K562 (cell line): ENCODE results near the gene SEMA6B. TPM values are rescaled to one million over a fixed set of nuclear protein-coding genes. Genes with fewer than 3 reads are reported as not detected.

Experiments used
- ATAC-seq: fragments of 200-7000 bp; cut with Tn5 transposase; 3 replicates; pipeline ENCODE4 v1.9.1; 2020; ENCODE audit warnings: moderate library complexity
- BruUV-seq: library from RNA; stranded (reverse); fragments of 400-500 nt; replicated peaks from 2 replicates; lab custom pipeline; 2021; lab: Mats Ljungman, UMichigan
- CTCF ChIA-PET: fragments of 300-600 bp; formaldehyde crosslinking; extraction: SDS; loops from one replicate; lab custom pipeline; 2021; ENCODE audit warnings: low intra/inter-chr PET ratio; lab: Yijun Ruan, JAX
- POLR2A ChIA-PET: fragments of 300-600, 350-650 bp; sonication (Branson Sonifier 250); formaldehyde crosslinking; extraction: SDS; loops from one replicate; lab custom pipeline; 2021; ENCODE audit warnings: antibody characterized with exemption, inconsistent platforms; lab: Yijun Ruan, JAX
- DNase-seq, 4 experiments: peaks; one replicate each; pipeline versions ENCODE4 v3.0.0 to v3.0.0-alpha.2; 2011 to 2018; ENCODE audit warnings: low spot score in 3 of 4, mixed read lengths in 3 of 4; ENCODE audit errors: extremely low read depth in 1 of 4
- FAIRE-seq: peaks from 2 replicates; lab custom pipeline; 2011; peaks lifted over from hg19 to GRCh38; lab: Jason Lieb, UNC
- H2AFZ ChIP-seq: 2 replicates; pipeline ENCODE4 v1.6.0; 2011; ENCODE audit warnings: low read depth, low read length, control low read depth, inconsistent platforms
- H3K27ac ChIP-seq: fragments of 200-600 bp; 3 replicates; pipeline ENCODE4 v1.8.0; 2011; ENCODE audit warnings: low read depth, mild to moderate bottlenecking, control low read depth, inconsistent platforms, low read length, moderate library complexity, mixed read lengths; ENCODE audit errors: extremely low read depth
- H3K27me3 ChIP-seq, 2 experiments: fragments of 300-600 bp in 1 of 2; 2 replicates in 1 of 2; 3 replicates in 1 of 2; pipeline versions ENCODE4 v1.6.0 to v1.8.0; 2011; ENCODE audit warnings: inconsistent platforms in 2 of 2, low read length in 2 of 2, mild to moderate bottlenecking in 1 of 2, mixed read lengths in 1 of 2, moderate library complexity in 1 of 2; ENCODE audit not compliant: control insufficient read depth in 2 of 2, insufficient read depth in 2 of 2
- H3K36me3 ChIP-seq: fragments of 300-600 bp; 3 replicates; pipeline ENCODE4 v1.8.0; 2011; ENCODE audit warnings: mild to moderate bottlenecking, low read length, inconsistent platforms; ENCODE audit not compliant: control insufficient read depth, insufficient read depth
- H3K4me1 ChIP-seq, 2 experiments: fragments of 200-600 bp in 1 of 2; replicated peaks in 1 of 2; 2 replicates in 1 of 2; 3 replicates in 1 of 2; pipeline versions ENCODE4 v1.5.1 to v1.8.0; 2011; ENCODE audit warnings: inconsistent platforms in 2 of 2, low read length in 2 of 2, mild to moderate bottlenecking in 1 of 2, mixed read lengths in 1 of 2, moderate library complexity in 1 of 2; ENCODE audit not compliant: control insufficient read depth in 2 of 2, insufficient read depth in 2 of 2
- H3K4me2 ChIP-seq: 2 replicates; pipeline ENCODE4 v1.6.1; 2011; ENCODE audit warnings: low read length, control low read depth, inconsistent platforms, mixed read lengths; ENCODE audit not compliant: insufficient read depth
- H3K4me3 ChIP-seq: fragments of 200-600 bp; sonication (generic), shearing (Covaris generic); 2 replicates; pipeline ENCODE4 v1.5.1; 2016; ENCODE audit warnings: control low read depth, inconsistent platforms
- H3K79me2 ChIP-seq: fragments of 200-600 bp; 3 replicates; pipeline ENCODE4 v1.8.0; 2011; ENCODE audit warnings: low read length, inconsistent platforms; ENCODE audit not compliant: control insufficient read depth, insufficient read depth
- H3K9ac ChIP-seq, 2 experiments: 2 replicates each; pipeline versions ENCODE4 v1.6.0 to v1.6.1; 2011; ENCODE audit warnings: low read depth in 2 of 2, low read length in 2 of 2, control low read depth in 1 of 2, inconsistent platforms in 1 of 2, mild to moderate bottlenecking in 1 of 2, mixed read lengths in 1 of 2; ENCODE audit not compliant: insufficient read depth in 1 of 2
- H3K9me1 ChIP-seq: one replicate; pipeline ENCODE4 v1.6.0; 2011; ENCODE audit warnings: inconsistent platforms, mild to moderate bottlenecking, low read length, moderate library complexity; ENCODE audit not compliant: control insufficient read depth, insufficient read depth
- H3K9me3 ChIP-seq: replicated peaks from 2 replicates; pipeline ENCODE4 v1.5.1; 2011; ENCODE audit warnings: low read depth, low read length, inconsistent platforms; ENCODE audit not compliant: control insufficient read depth, insufficient read depth
- H4K20me1 ChIP-seq: replicated peaks from 2 replicates; pipeline ENCODE4 v1.6.1; 2011; ENCODE audit warnings: low read length, inconsistent platforms, mixed read lengths; ENCODE audit not compliant: control insufficient read depth, insufficient read depth
- NCOA6 ChIP-seq: fragments of 450-650 bp; IDR thresholded peaks from 2 replicates; pipeline ENCODE4 v1.6.1; 2017; ENCODE audit warnings: mild to moderate bottlenecking
- PHF20 ChIP-seq: fragments of 450-650 bp; IDR thresholded peaks from 2 replicates; pipeline ENCODE4 v1.6.1; 2018; ENCODE audit not compliant: partially characterized antibody
- PPARD ChIP-seq: fragments of 250-450 bp; sonication (Bioruptor Pico); IDR thresholded peaks from 2 replicates; pipeline ENCODE4 v1.8.0; 2022; ENCODE audit warnings: inconsistent platforms, mild to moderate bottlenecking, moderate library complexity
- STAT5A ChIP-seq: IDR thresholded peaks from 2 replicates; pipeline ENCODE4 v1.6.1; 2012; ENCODE audit warnings: low read length, inconsistent platforms, borderline replicate concordance
- TARDBP ChIP-seq: fragments of 450-650 bp; IDR thresholded peaks from 2 replicates; pipeline ENCODE4 v1.6.1; 2016
- WGBS: fragments of 100-300 bp; shearing (Covaris generic); methylation state at CpG from one replicate; pipeline ENCODE4 v1.1.6; 2016; ENCODE audit warnings: low coverage, mixed read lengths; ENCODE audit not compliant: insufficient coverage; ENCODE audit errors: missing lambda C conversion rate; 5-methylcytosine and 5-hydroxymethylcytosine counted together
- in situ Hi-C: fragments of 300-500 bp; cut with MboI; formaldehyde crosslinking; loops from 4 replicates; pipeline ENCODE4 v1.15.0; 2018; ENCODE audit warnings: inconsistent platforms, mixed read lengths
- intact Hi-C: fragments of 100-400 bp; cut with micrococcal nuclease; formaldehyde crosslinking; loops from 2 replicates; pipeline ENCODE4 v1.14.2; 2022
- polyA plus RNA-seq, 8 experiments: library from polyadenylated mRNA; depleted of rRNA in 4 of 8; stranded (reverse) in 5 of 8; unstranded in 3 of 8; fragments of >200 nt; fragmentation: Nextera tagmentation in 2 of 8; fragmentation: Illumina TruSeq in 1 of 8; extraction: Ambion mirVana in 2 of 8; extraction: Trizol in 1 of 8; gene quantifications; 2 replicates each; pipeline versions ENCODE4 v1.2.1 to v1.2.3, GENCODE V29; 2011 to 2014; ENCODE audit warnings: inconsistent platforms in 1 of 8, missing spikeins in 1 of 8
- total RNA-seq, 7 experiments: library from RNA; depleted of rRNA in 6 of 7; stranded (reverse); fragments of >200 nt in 6 of 7; fragmentation: Illumina TruSeq in 2 of 7; extraction: Trizol in 2 of 7; gene quantifications; 2 replicates each; pipeline versions ENCODE4 v1.2.1 to v1.2.3, GENCODE V29; 2011 to 2021; ENCODE audit warnings: low replicate concordance in 1 of 7

The SEMA6B gene
- total and polyA plus RNA-seq, 9 of the 15 experiments (the other 6 are each of a cell fraction or from before 2014, with no cell fraction given), result 0.65 to 4.6 (median 2.5) TPM; not detected in 2

GRCh38 chr19:4493929-4494690 is 65.4 kb downstream of the SEMA6B start (continued):
- no peak for TF ChIP-seq TARDBP
- TF ChIP-seq, all 486 proteins: peak for 1

DNA sequence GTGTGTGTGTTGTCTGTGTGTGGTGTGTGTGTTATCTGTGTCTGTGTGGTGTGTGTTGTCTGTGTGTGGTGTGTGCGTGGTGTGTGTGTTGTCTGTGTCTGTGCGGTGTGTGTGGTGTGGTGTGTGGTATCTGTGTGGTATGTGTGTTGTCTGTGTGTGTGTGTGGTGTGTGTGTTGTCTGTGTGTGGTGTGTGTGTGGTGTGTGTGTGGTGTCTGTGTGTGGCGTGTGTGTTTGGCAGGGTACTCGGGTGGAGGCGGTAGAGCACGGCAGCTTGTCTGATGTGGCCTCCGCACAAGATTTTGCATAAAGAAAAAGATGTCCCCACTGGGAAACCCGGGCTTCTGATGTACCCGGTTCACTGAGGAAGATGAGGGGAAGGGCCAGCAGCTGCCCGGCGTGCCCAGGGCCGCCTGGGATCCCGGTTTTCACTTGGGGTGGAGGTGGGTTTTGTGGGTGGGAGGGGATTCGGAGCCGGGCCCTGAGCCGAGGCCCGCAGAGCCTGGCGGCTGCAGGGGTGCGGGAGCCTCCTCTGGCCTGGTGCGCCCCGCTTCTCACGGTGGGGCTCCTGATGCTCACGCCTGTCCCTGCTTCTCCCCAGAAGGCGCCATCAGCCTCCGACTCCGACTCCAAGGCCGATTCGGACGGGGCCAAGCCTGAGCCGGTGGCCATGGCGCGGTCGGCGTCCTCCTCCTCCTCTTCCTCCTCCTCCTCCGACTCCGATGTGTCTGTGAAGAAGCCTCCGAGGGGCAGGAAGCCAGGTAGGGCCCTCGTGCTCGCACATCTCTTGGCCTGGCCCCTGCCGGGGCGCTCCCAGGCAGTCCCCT is 66.2 kb downstream of the SEMA6B start:
- ChIA-PET CTCF (no interaction called here), POLR2A (no interaction called here)
- TF ChIP-seq PPARD (CRISPR knock-in tag) (no peak), PHF20 (peak; percentile 2), STAT5A (0 out of 2 replicates have a peak, but pooled peaks have one; percentile 7), NCOA6 (no peak)
- no peaks in the 10 kb centered on the region for H3K9me1 ChIP-seq
- H3K79me2 ChIP-seq, result no peaks in the 10 kb centered on the region
- WGBS, result 98% methylated on average over 25 of the region's 41 CpGs
- DNase-seq (no peak), FAIRE-seq (no peak), ATAC-seq (no peak)
- intact Hi-C loops (no loop called here), in situ Hi-C loops (no loop called here)
- no TSS peak for BruUV-seq
- no peak overlapping the region for H3K4me3 ChIP-seq
- H4K20me1 ChIP-seq, result no peaks in the 10 kb centered on the region
- peaks cover 3% of the 10 kb centered on the region; the same call in 1 of the 2 replicates for H3K9me3 ChIP-seq
- H3K36me3 ChIP-seq, result peaks cover 69% of the 10 kb centered on the region
- no peak overlapping the region; the same call in 2 of the 3 replicates for H3K27ac ChIP-seq
- H2AFZ ChIP-seq, result no peak overlapping the region
- no peak overlapping the region for H3K9ac ChIP-seq
- no peak overlapping the region for H3K4me2 ChIP-seq
- no peaks in the 10 kb centered on the region for H3K27me3 ChIP-seq
- H3K4me1 ChIP-seq, result peaks cover 0 to 9% of the 10 kb centered on the region in 2 experiments; a peak in 1 of 5 replicates

Other genes starting within 250 kb of the SEMA6B start
Only the 7 nearest of the 13 such genes appear.
- gene UBXN6, start 101.9 kb downstream of the SEMA6B start, total RNA-seq (2014; rRNA removed), result 49.7 and 63.6 TPM in 2 replicates
- 8.6 and 11.0 TPM in 2 replicates for gene UBXN6, start 101.9 kb downstream of the SEMA6B start, total RNA-seq (2014; rRNA removed; fragmentation: Illumina TruSeq; extraction: Trizol)
- 29.5 and 33.1 TPM in 2 replicates for gene UBXN6, start 101.9 kb downstream of the SEMA6B start, total RNA-seq (2015; rRNA removed; fragmentation: Illumina TruSeq; extraction: Trizol)
- gene UBXN6, start 101.9 kb downstream of the SEMA6B start, total RNA-seq (2021), result 80.8 and 90.2 TPM in 2 replicates
- 38.2 and 51.7 TPM in 2 replicates for gene UBXN6, start 101.9 kb downstream of the SEMA6B start, polyA plus RNA-seq (2011; rRNA removed)
- 17.5 and 45.2 TPM in 2 replicates for gene UBXN6, start 101.9 kb downstream of the SEMA6B start, polyA plus RNA-seq (2014; fragmentation: Illumina TruSeq; extraction: Trizol)
- gene UBXN6, start 101.9 kb downstream of the SEMA6B start, polyA plus RNA-seq (2014; fragmentation: Nextera tagmentation; extraction: Ambion mirVana), result 1 to 10 TPM in 1 of 2 experiments, under 1 TPM in 1; 0.48 to 1.8 TPM
- 59.4 and 59.7 TPM in 2 replicates for gene UBXN6, start 101.9 kb downstream of the SEMA6B start, polyA plus RNA-seq (2014; rRNA removed)
- 48.7 and 61.7 TPM in 2 replicates for gene HDGFL2, start 87.4 kb downstream of the SEMA6B start, total RNA-seq (2014; rRNA removed)
- 10.7 and 12.3 TPM in 2 replicates for gene HDGFL2, start 87.4 kb downstream of the SEMA6B start, total RNA-seq (2014; rRNA removed; fragmentation: Illumina TruSeq; extraction: Trizol)
- 27.9 and 29.4 TPM in 2 replicates for gene HDGFL2, start 87.4 kb downstream of the SEMA6B start, total RNA-seq (2015; rRNA removed; fragmentation: Illumina TruSeq; extraction: Trizol)
- gene HDGFL2, start 87.4 kb downstream of the SEMA6B start, total RNA-seq (2021), result 39.7 and 45.9 TPM in 2 replicates
- gene HDGFL2, start 87.4 kb downstream of the SEMA6B start, polyA plus RNA-seq (2011; rRNA removed), result 14.3 and 21.1 TPM in 2 replicates
- 16.0 and 27.4 TPM in 2 replicates for gene HDGFL2, start 87.4 kb downstream of the SEMA6B start, polyA plus RNA-seq (2014; fragmentation: Illumina TruSeq; extraction: Trizol)
- under 1 TPM; 0.13 to 0.21 TPM for gene HDGFL2, start 87.4 kb downstream of the SEMA6B start, polyA plus RNA-seq (2014; fragmentation: Nextera tagmentation; extraction: Ambion mirVana)
- gene HDGFL2, start 87.4 kb downstream of the SEMA6B start, polyA plus RNA-seq (2014; rRNA removed), result 39.7 and 50.8 TPM in 2 replicates
- 0.08 and 0.14 TPM in 2 replicates for gene PLIN4, start 41.2 kb downstream of the SEMA6B start, total RNA-seq (2014; rRNA removed)
- gene PLIN4, start 41.2 kb downstream of the SEMA6B start, total RNA-seq (2014; rRNA removed; fragmentation: Illumina TruSeq; extraction: Trizol), result 0.04 TPM in 1 of 2 replicates, not detected in the other
- 0.04 TPM in 1 of 2 replicates, not detected in the other for gene PLIN4, start 41.2 kb downstream of the SEMA6B start, total RNA-seq (2015; rRNA removed; fragmentation: Illumina TruSeq; extraction: Trizol)
- 0.09 TPM in 2 replicates for gene PLIN4, start 41.2 kb downstream of the SEMA6B start, total RNA-seq (2021)
- gene PLIN4, start 41.2 kb downstream of the SEMA6B start, polyA plus RNA-seq (2011; rRNA removed), result 0.06 and 0.12 TPM in 2 replicates
- 0.04 and 0.08 TPM in 2 replicates for gene PLIN4, start 41.2 kb downstream of the SEMA6B start, polyA plus RNA-seq (2014; fragmentation: Illumina TruSeq; extraction: Trizol)
- gene PLIN4, start 41.2 kb downstream of the SEMA6B start, polyA plus RNA-seq (2014; fragmentation: Nextera tagmentation; extraction: Ambion mirVana), result not detected
- 0.07 and 0.16 TPM in 2 replicates for gene PLIN4, start 41.2 kb downstream of the SEMA6B start, polyA plus RNA-seq (2014; rRNA removed)
- gene PLIN5, start 24.5 kb downstream of the SEMA6B start, total RNA-seq (2014; rRNA removed), result 0.50 and 0.86 TPM in 2 replicates
- gene PLIN5, start 24.5 kb downstream of the SEMA6B start, total RNA-seq (2014; rRNA removed; fragmentation: Illumina TruSeq; extraction: Trizol), result 0.15 and 0.26 TPM in 2 replicates
- gene PLIN5, start 24.5 kb downstream of the SEMA6B start, total RNA-seq (2015; rRNA removed; fragmentation: Illumina TruSeq; extraction: Trizol), result 0.07 TPM in 1 of 2 replicates, not detected in the other
- 1.3 TPM in 2 replicates for gene PLIN5, start 24.5 kb downstream of the SEMA6B start, total RNA-seq (2021)
- 1.3 and 1.6 TPM in 2 replicates for gene PLIN5, start 24.5 kb downstream of the SEMA6B start, polyA plus RNA-seq (2011; rRNA removed)
- 0.54 and 0.62 TPM in 2 replicates for gene PLIN5, start 24.5 kb downstream of the SEMA6B start, polyA plus RNA-seq (2014; fragmentation: Illumina TruSeq; extraction: Trizol)
- gene PLIN5, start 24.5 kb downstream of the SEMA6B start, polyA plus RNA-seq (2014; fragmentation: Nextera tagmentation; extraction: Ambion mirVana), result under 1 TPM; 0.04 TPM
- gene PLIN5, start 24.5 kb downstream of the SEMA6B start, polyA plus RNA-seq (2014; rRNA removed), result 0.85 and 0.94 TPM in 2 replicates
- 8.4 and 10.6 TPM in 2 replicates for gene LRG1, start 19.6 kb downstream of the SEMA6B start, total RNA-seq (2014; rRNA removed)
- gene LRG1, start 19.6 kb downstream of the SEMA6B start, total RNA-seq (2014; rRNA removed; fragmentation: Illumina TruSeq; extraction: Trizol), result 3.8 and 4.6 TPM in 2 replicates
- 9.4 and 9.5 TPM in 2 replicates for gene LRG1, start 19.6 kb downstream of the SEMA6B start, total RNA-seq (2015; rRNA removed; fragmentation: Illumina TruSeq; extraction: Trizol)
- 11.5 and 11.7 TPM in 2 replicates for gene LRG1, start 19.6 kb downstream of the SEMA6B start, total RNA-seq (2021)
- gene LRG1, start 19.6 kb downstream of the SEMA6B start, polyA plus RNA-seq (2011; rRNA removed), result 10.9 and 11.9 TPM in 2 replicates
- 8.7 and 12.6 TPM in 2 replicates for gene LRG1, start 19.6 kb downstream of the SEMA6B start, polyA plus RNA-seq (2014; fragmentation: Illumina TruSeq; extraction: Trizol)
- 1 to 10 TPM; 1.5 to 5.1 TPM for gene LRG1, start 19.6 kb downstream of the SEMA6B start, polyA plus RNA-seq (2014; fragmentation: Nextera tagmentation; extraction: Ambion mirVana)
- gene LRG1, start 19.6 kb downstream of the SEMA6B start, polyA plus RNA-seq (2014; rRNA removed), result 11.9 and 12.3 TPM in 2 replicates
- 4.0 and 4.4 TPM in 2 replicates for gene TNFAIP8L1, start 79.8 kb upstream of the SEMA6B start, total RNA-seq (2014; rRNA removed)
- 4.3 and 4.6 TPM in 2 replicates for gene TNFAIP8L1, start 79.8 kb upstream of the SEMA6B start, total RNA-seq (2014; rRNA removed; fragmentation: Illumina TruSeq; extraction: Trizol)
- 4.9 and 5.4 TPM in 2 replicates for gene TNFAIP8L1, start 79.8 kb upstream of the SEMA6B start, total RNA-seq (2015; rRNA removed; fragmentation: Illumina TruSeq; extraction: Trizol)
- 6.5 and 9.3 TPM in 2 replicates for gene TNFAIP8L1, start 79.8 kb upstream of the SEMA6B start, total RNA-seq (2021)
- gene TNFAIP8L1, start 79.8 kb upstream of the SEMA6B start, polyA plus RNA-seq (2011; rRNA removed), result 5.7 and 8.0 TPM in 2 replicates
- gene TNFAIP8L1, start 79.8 kb upstream of the SEMA6B start, polyA plus RNA-seq (2014; fragmentation: Illumina TruSeq; extraction: Trizol), result 6.6 and 7.3 TPM in 2 replicates
- gene TNFAIP8L1, start 79.8 kb upstream of the SEMA6B start, polyA plus RNA-seq (2014; fragmentation: Nextera tagmentation; extraction: Ambion mirVana), result 1 to 10 TPM in 1 of 2 experiments, under 1 TPM in 1; 0.69 to 1.0 TPM
- 6.8 and 7.3 TPM in 2 replicates for gene TNFAIP8L1, start 79.8 kb upstream of the SEMA6B start, polyA plus RNA-seq (2014; rRNA removed)
- 131 and 143 TPM in 2 replicates for gene MYDGF, start 110.7 kb upstream of the SEMA6B start, total RNA-seq (2014; rRNA removed)
- 52.2 and 67.5 TPM in 2 replicates for gene MYDGF, start 110.7 kb upstream of the SEMA6B start, total RNA-seq (2014; rRNA removed; fragmentation: Illumina TruSeq; extraction: Trizol)
- 81.6 and 83.0 TPM in 2 replicates for gene MYDGF, start 110.7 kb upstream of the SEMA6B start, total RNA-seq (2015; rRNA removed; fragmentation: Illumina TruSeq; extraction: Trizol)
- 91.5 and 96.7 TPM in 2 replicates for gene MYDGF, start 110.7 kb upstream of the SEMA6B start, total RNA-seq (2021)
- gene MYDGF, start 110.7 kb upstream of the SEMA6B start, polyA plus RNA-seq (2011; rRNA removed), result 82.1 and 86.0 TPM in 2 replicates
- gene MYDGF, start 110.7 kb upstream of the SEMA6B start, polyA plus RNA-seq (2014; fragmentation: Illumina TruSeq; extraction: Trizol), result 60.5 and 66.6 TPM in 2 replicates
- 10 to 100 TPM in 1 of 2 experiments, 1 to 10 TPM in 1; 4.2 to 12.6 TPM for gene MYDGF, start 110.7 kb upstream of the SEMA6B start, polyA plus RNA-seq (2014; fragmentation: Nextera tagmentation; extraction: Ambion mirVana)
- gene MYDGF, start 110.7 kb upstream of the SEMA6B start, polyA plus RNA-seq (2014; rRNA removed), result 141 and 166 TPM in 2 replicates